Measurements from ENCODE around the gene PRELP.

DNA sequence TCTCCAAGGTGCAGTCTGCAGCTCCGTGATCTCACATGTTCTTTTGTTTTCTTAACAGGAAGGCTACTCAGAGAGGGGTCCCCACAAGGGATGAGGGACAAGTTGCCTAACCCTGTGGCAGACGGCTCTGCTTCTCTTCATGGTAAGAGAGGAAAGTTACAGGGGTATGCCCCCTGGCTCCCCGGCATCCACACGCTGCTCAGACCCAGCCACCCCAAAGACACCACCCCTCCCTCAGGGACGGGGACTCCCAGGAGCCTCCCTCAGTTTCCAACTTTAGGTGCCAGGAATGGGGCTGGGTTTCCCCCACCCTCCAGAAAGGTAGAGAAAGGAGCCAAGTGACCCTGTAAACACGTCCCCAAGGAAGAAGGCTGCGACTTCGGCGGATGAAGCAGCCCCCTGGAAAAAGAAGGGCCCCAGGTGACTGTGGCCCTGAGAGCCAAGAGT lies 38.0 kb downstream of the PRELP start:
- no peak for TF ChIP-seq POLR2A (IDR thresholded peaks at IDR 0.05)
- TF ChIP-seq, protein P1, sequence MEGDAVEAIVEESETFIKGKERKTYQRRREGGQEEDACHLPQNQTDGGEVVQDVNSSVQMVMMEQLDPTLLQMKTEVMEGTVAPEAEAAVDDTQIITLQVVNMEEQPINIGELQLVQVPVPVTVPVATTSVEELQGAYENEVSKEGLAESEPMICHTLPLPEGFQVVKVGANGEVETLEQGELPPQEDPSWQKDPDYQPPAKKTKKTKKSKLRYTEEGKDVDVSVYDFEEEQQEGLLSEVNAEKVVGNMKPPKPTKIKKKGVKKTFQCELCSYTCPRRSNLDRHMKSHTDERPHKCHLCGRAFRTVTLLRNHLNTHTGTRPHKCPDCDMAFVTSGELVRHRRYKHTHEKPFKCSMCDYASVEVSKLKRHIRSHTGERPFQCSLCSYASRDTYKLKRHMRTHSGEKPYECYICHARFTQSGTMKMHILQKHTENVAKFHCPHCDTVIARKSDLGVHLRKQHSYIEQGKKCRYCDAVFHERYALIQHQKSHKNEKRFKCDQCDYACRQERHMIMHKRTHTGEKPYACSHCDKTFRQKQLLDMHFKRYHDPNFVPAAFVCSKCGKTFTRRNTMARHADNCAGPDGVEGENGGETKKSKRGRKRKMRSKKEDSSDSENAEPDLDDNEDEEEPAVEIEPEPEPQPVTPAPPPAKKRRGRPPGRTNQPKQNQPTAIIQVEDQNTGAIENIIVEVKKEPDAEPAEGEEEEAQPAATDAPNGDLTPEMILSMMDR (IDR thresholded peaks at IDR 0.05) = no peak

All from lower leg skin (tissue), 3 donors.